ENCODE measurements around the gene UNC5A.

UNC5A gene

GRCh38 chr5:176784218-176785165 lies 25.9 kb upstream of the UNC5A start:
- TF ChIP-seq CTCF (IDR thresholded peaks at IDR 0.05; ENCODE audit: extremely low read depth, missing control alignments), result no peak
- no peak for DNase-seq (ENCODE audit: low spot score)

GRCh38 chr5:176785184-176786145 lies 24.9 kb upstream of the UNC5A start:
- DNase-seq (ENCODE audit: low spot score), result no peak
- TF ChIP-seq CTCF (IDR thresholded peaks at IDR 0.05; ENCODE audit: extremely low read depth, missing control alignments), result no peak

GRCh38 chr5:176787676-176788075 lies 22.7 kb upstream of the UNC5A start:
- no peak for DNase-seq (ENCODE audit: low spot score)
- TF ChIP-seq CTCF (IDR thresholded peaks at IDR 0.05; ENCODE audit: extremely low read depth, missing control alignments), result no peak

- DNase-seq (ENCODE audit: low spot score), result no peak
Observed at GRCh38 chr5:176788091-176788490, 22.3 kb upstream of the UNC5A start.

GRCh38 chr5:176788941-176789872 lies 21.2 kb upstream of the UNC5A start:
- TF ChIP-seq CTCF (IDR thresholded peaks at IDR 0.05; ENCODE audit: extremely low read depth, missing control alignments), result no peak
- no peak for DNase-seq (ENCODE audit: low spot score)

More at GRCh38 chr5:176788091-176788490, 22.3 kb upstream of the UNC5A start:
- no peak for TF ChIP-seq CTCF (IDR thresholded peaks at IDR 0.05; ENCODE audit: extremely low read depth, missing control alignments)

- TF ChIP-seq CTCF (IDR thresholded peaks at IDR 0.05; ENCODE audit: extremely low read depth, missing control alignments), result no peak
Observed at GRCh38 chr5:176789873-176790615, 20.3 kb upstream of the UNC5A start.

More at GRCh38 chr5:176789873-176790615, 20.3 kb upstream of the UNC5A start:
- DNase-seq (ENCODE audit: low spot score), result no peak
